IMR-90 (cell line): ENCODE measurements around the gene GALNT13. TPM values are rescaled to one million over a fixed set of nuclear protein-coding genes. Genes with fewer than 3 reads are reported as not detected.

Experiments
- ATAC-seq: fragments of 200-7000 bp; cut with Tn5 transposase; 2 replicates; pipeline ENCODE4 v1.9.1; 2020; ENCODE audit warnings: low read depth, mild to moderate bottlenecking, moderate library complexity
- BruUV-seq: library from RNA; stranded (reverse); fragments of 400-500 nt; replicated peaks from 2 replicates; lab custom pipeline; 2021; lab: Mats Ljungman, UMichigan
- CTCF ChIA-PET: fragments of 300-600 bp; formaldehyde crosslinking; extraction: SDS; loops from one replicate; lab custom pipeline; 2021; ENCODE audit warnings: antibody characterized with exemption; lab: Yijun Ruan, JAX
- POLR2A ChIA-PET: fragments of 300-600 bp; sonication (Branson Sonifier 250); formaldehyde crosslinking; loops from one replicate; lab custom pipeline; 2022; ENCODE audit warnings: antibody characterized with exemption; ENCODE audit not compliant: unreplicated experiment; lab: Charles Lee
- DNase-seq: peaks from one replicate; pipeline ENCODE4 v3.0.0; 2013
- H2AFZ ChIP-seq: replicated peaks from 2 replicates; pipeline ENCODE3; 2013; ENCODE audit warnings: low read length, mild to moderate bottlenecking; ENCODE audit not compliant: poor library complexity
- H2AK5ac ChIP-seq: 2 replicates; pipeline ENCODE4 v1.6.1; 2013; ENCODE audit warnings: low read depth, low read length, inconsistent platforms
- H2AK9ac ChIP-seq: replicated peaks from 2 replicates; pipeline ENCODE3; 2013; ENCODE audit warnings: mild to moderate bottlenecking, low read depth, low read length, moderate library complexity; ENCODE audit not compliant: poor library complexity
- H2BK120ac ChIP-seq: 2 replicates; pipeline ENCODE4 v1.6.1; 2013; ENCODE audit warnings: low read depth, low read length, inconsistent platforms
- H2BK15ac ChIP-seq: 3 replicates; pipeline ENCODE4 v1.6.1; 2013; ENCODE audit warnings: low read depth, low read length, inconsistent platforms
- H2BK20ac ChIP-seq: 2 replicates; pipeline ENCODE4 v1.6.1; 2013; ENCODE audit warnings: low read depth, mild to moderate bottlenecking, inconsistent platforms, low read length, moderate library complexity
- H2BK5ac ChIP-seq: 2 replicates; pipeline ENCODE4 v1.6.1; 2013; ENCODE audit warnings: mild to moderate bottlenecking, low read depth, low read length, inconsistent platforms; ENCODE audit not compliant: poor library complexity, severe bottlenecking
- H3K14ac ChIP-seq: replicated peaks from 2 replicates; pipeline ENCODE4 v1.6.1; 2013; ENCODE audit warnings: low read depth, low read length, inconsistent platforms
- H3K18ac ChIP-seq: 2 replicates; pipeline ENCODE4 v1.6.1; 2013; ENCODE audit warnings: low read depth, low read length, control low read depth
- H3K23ac ChIP-seq: 2 replicates; pipeline ENCODE4 v1.6.1; 2013; ENCODE audit warnings: low read depth, low read length, inconsistent platforms
- H3K27ac ChIP-seq: 2 replicates; pipeline ENCODE4 v1.5.1; 2013; ENCODE audit warnings: mild to moderate bottlenecking, control low read depth, low read length; ENCODE audit not compliant: insufficient read depth
- H3K27me3 ChIP-seq: 2 replicates; pipeline ENCODE4 v1.6.1; 2013; ENCODE audit warnings: low read length; ENCODE audit not compliant: control insufficient read depth, insufficient read depth
- H3K36me3 ChIP-seq: 2 replicates; pipeline ENCODE4 v1.6.1; 2013; ENCODE audit warnings: low read length, mixed read lengths; ENCODE audit not compliant: control insufficient read depth, insufficient read depth
- H3K4ac ChIP-seq: 2 replicates; pipeline ENCODE4 v1.6.1; 2013; ENCODE audit warnings: low read depth, low read length, inconsistent platforms
- H3K4me1 ChIP-seq: 2 replicates; pipeline ENCODE4 v1.6.1; 2013; ENCODE audit warnings: low read length, mixed read lengths; ENCODE audit not compliant: control insufficient read depth, insufficient read depth
- H3K4me2 ChIP-seq: 2 replicates; pipeline ENCODE4 v1.6.1; 2013; ENCODE audit warnings: low read depth, mild to moderate bottlenecking, control low read depth, low read length, moderate library complexity
- H3K4me3 ChIP-seq: 2 replicates; pipeline ENCODE4 v1.5.1; 2013; ENCODE audit warnings: low read depth, mild to moderate bottlenecking, control low read depth, low read length, moderate library complexity; ENCODE audit not compliant: insufficient read depth
- H3K56ac ChIP-seq: 2 replicates; pipeline ENCODE4 v1.6.1; 2013; ENCODE audit warnings: low read length, inconsistent platforms; ENCODE audit not compliant: insufficient read depth; ENCODE audit errors: extremely low read depth
- H3K79me1 ChIP-seq, 2 experiments: 2 replicates each; pipeline ENCODE4 v1.6.1; 2013; ENCODE audit warnings: low read length in 2 of 2, inconsistent platforms in 1 of 2, low read depth in 1 of 2
- H3K9ac ChIP-seq: 2 replicates; pipeline ENCODE4 v1.6.1; 2013; ENCODE audit warnings: low read depth, low read length, control low read depth
- H3K9me1 ChIP-seq: 2 replicates; pipeline ENCODE4 v1.6.1; 2013; ENCODE audit warnings: low read length, inconsistent platforms; ENCODE audit not compliant: insufficient read depth
- H3K9me3 ChIP-seq: 2 replicates; pipeline ENCODE4 v1.6.1; 2013; ENCODE audit warnings: low read length; ENCODE audit not compliant: control insufficient read depth, insufficient read depth
- H4K20me1 ChIP-seq: 2 replicates; pipeline ENCODE4 v1.6.1; 2013; ENCODE audit warnings: low read length, inconsistent platforms; ENCODE audit not compliant: insufficient read depth
- H4K5ac ChIP-seq: 2 replicates; pipeline ENCODE4 v1.6.1; 2013; ENCODE audit warnings: mild to moderate bottlenecking, low read depth, low read length, control low read depth
- H4K8ac ChIP-seq, 2 experiments: 2 replicates each; pipeline ENCODE4 v1.6.1; 2013; ENCODE audit warnings: low read depth in 2 of 2, low read length in 2 of 2, control low read depth in 1 of 2, inconsistent platforms in 1 of 2
- H4K91ac ChIP-seq: 2 replicates; pipeline ENCODE4 v1.6.1; 2013; ENCODE audit warnings: low read depth, low read length, inconsistent platforms; ENCODE audit not compliant: insufficient read depth
- BHLHE40 ChIP-seq: fragments of 150-350 bp; IDR thresholded peaks from 2 replicates; pipeline ENCODE4 v1.6.1; 2016; ENCODE audit warnings: mild to moderate bottlenecking, low read depth, low read length
- CHD1 ChIP-seq: IDR thresholded peaks from 2 replicates; pipeline ENCODE4 v1.6.1; 2012; ENCODE audit warnings: low read depth, low read length, improper control_type of control experiment
- FOS ChIP-seq: fragments of 150-350 bp; IDR thresholded peaks from 2 replicates; pipeline ENCODE4 v1.6.1; 2016; ENCODE audit warnings: low read depth, low read length
- MAFK ChIP-seq: IDR thresholded peaks from 2 replicates; pipeline ENCODE4 v1.6.1; 2012; ENCODE audit warnings: low read depth, low read length, improper control_type of control experiment
- MAZ ChIP-seq: IDR thresholded peaks from 2 replicates; pipeline ENCODE4 v1.6.1; 2012; ENCODE audit warnings: low read depth, mild to moderate bottlenecking, low read length, improper control_type of control experiment, moderate library complexity, borderline replicate concordance
- MXI1 ChIP-seq: IDR thresholded peaks from 2 replicates; pipeline ENCODE4 v1.6.1; 2012; ENCODE audit warnings: low read depth, mild to moderate bottlenecking, low read length, moderate library complexity, borderline replicate concordance
- NFE2L2 ChIP-seq: fragments of 150-350 bp; IDR thresholded peaks from 2 replicates; pipeline ENCODE4 v1.6.1; 2016; ENCODE audit warnings: low read depth, mild to moderate bottlenecking, low read length
- POLR2A ChIP-seq: IDR thresholded peaks from 2 replicates; pipeline ENCODE4 v1.6.1; 2012; ENCODE audit warnings: mild to moderate bottlenecking, low read depth, low read length
- RCOR1 ChIP-seq: IDR thresholded peaks from 2 replicates; pipeline ENCODE4 v1.6.1; 2012; ENCODE audit warnings: mild to moderate bottlenecking, low read length, improper control_type of control experiment; ENCODE audit not compliant: insufficient replicate concordance
- SMC3 ChIP-seq: fragments of 150-350 bp; IDR thresholded peaks from 2 replicates; pipeline ENCODE4 v1.6.1; 2016; ENCODE audit warnings: low read depth, mild to moderate bottlenecking, antibody characterized with exemption, low read length, moderate library complexity
- WGBS, 2 experiments: methylation state at CpG; one replicate each; pipeline versions ENCODE4 v1.1.5 to v1.1.7; 2013; ENCODE audit warnings: missing lambda C conversion rate in 2 of 2; ENCODE audit not compliant: insufficient read length in 1 of 2; ENCODE audit errors: extremely low coverage in 2 of 2; 5-methylcytosine and 5-hydroxymethylcytosine counted together
- dilution Hi-C: fragments of 300-500 bp; cut with HindIII; formaldehyde crosslinking; loops from one replicate; pipeline ENCODE4 v1.14.3; 2018; ENCODE audit warnings: low sequenced_read_pairs; ENCODE audit not compliant: unreplicated experiment
- in situ Hi-C: fragments of 300-500 bp; cut with MboI; formaldehyde crosslinking; loops from 3 replicates; pipeline ENCODE4 v1.14.3; 2019; ENCODE audit warnings: low sequenced_read_pairs, inconsistent platforms, mixed read lengths
- intact Hi-C: fragments of 100-400 bp; cut with micrococcal nuclease; formaldehyde crosslinking; loops from 2 replicates; pipeline ENCODE4 v1.10.0; 2022
- polyA plus RNA-seq, 3 experiments: library from polyadenylated mRNA; depleted of rRNA; stranded (reverse); fragments of >200 nt; gene quantifications; 2 replicates each; pipeline ENCODE4 v1.2.3, GENCODE V29; 2012; ENCODE audit warnings: low replicate concordance in 1 of 3
- total RNA-seq: library from RNA; depleted of rRNA; stranded (reverse); fragments of >200 nt; gene quantifications from 2 replicates; pipeline ENCODE4 v1.2.3, GENCODE V29; 2012
- TF ChIP-seq, protein P1 (sequence below): conservative IDR thresholded peaks from 2 replicates; pipeline ENCODE4 v1.5.1; 2012; ENCODE audit warnings: mild to moderate bottlenecking, low read depth, low read length, improper control_type of control experiment
- TF ChIP-seq, protein P2 (sequence below): fragments of 150-350 bp; IDR thresholded peaks from 2 replicates; pipeline ENCODE4 v1.6.1; 2017; ENCODE audit warnings: mild to moderate bottlenecking, antibody characterized with exemption, low read length, low read depth

Gene GALNT13
- total and polyA plus RNA-seq, 2 of the 4 experiments (the other 2 are of a cell fraction): 0.03 TPM; not detected in 1

DNA sequence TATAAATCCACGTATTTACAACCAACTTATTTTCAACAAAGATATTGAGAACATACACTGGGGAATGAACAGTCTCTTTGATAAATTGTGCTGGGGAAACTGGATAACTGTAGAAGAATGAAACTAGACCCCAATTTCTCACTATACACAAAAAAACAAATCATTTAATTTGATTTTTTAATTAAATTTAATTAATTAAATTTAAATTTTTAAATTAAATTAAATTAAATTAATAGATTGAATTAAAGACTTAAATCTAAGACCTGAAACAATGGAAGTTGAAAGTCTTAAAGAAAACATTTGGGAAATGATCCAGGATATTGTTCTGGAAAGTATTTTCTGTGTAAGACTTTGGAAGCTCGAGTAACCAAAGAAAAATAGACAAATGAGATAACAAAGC is 301.4 kb downstream of the GALNT13 start:
- intact Hi-C loops: no loop called here
- Histone ChIP-seq H3K27me3 (no peaks in the 10 kb centered on the region), H3K9me3 (peaks cover 6% of the 10 kb centered on the region), H3K79me1 (no peaks in the 10 kb centered on the region), H3K9ac (no peak overlapping the region), H4K5ac (no peak overlapping the region), H3K4ac (no peak overlapping the region), H2BK15ac (no peak overlapping the region), H3K4me3 (no peak overlapping the region), H3K27ac (no peak overlapping the region), H3K18ac (no peak overlapping the region), H3K36me3 (no peaks in the 10 kb centered on the region), H2BK20ac (no peak overlapping the region), H2BK5ac (no peak overlapping the region), H4K91ac (no peak overlapping the region), H3K23ac (no peak overlapping the region), H2BK120ac (no peak overlapping the region), H3K9me1 (no peaks in the 10 kb centered on the region), H2AK9ac (no peak overlapping the region), H3K56ac (no peak overlapping the region), H2AK5ac (no peak overlapping the region), H3K14ac (no peak overlapping the region), H4K20me1 (no peaks in the 10 kb centered on the region), H2AFZ (no peak overlapping the region), H3K4me1 (no peaks in the 10 kb centered on the region), H3K4me2 (no peak overlapping the region), H4K8ac (no peak overlapping the region)
- BruUV-seq: no TSS peak
- CTCF ChIA-PET: no interaction called here
- DNase-seq (no peak), ATAC-seq (no peak)
- whole genome bisulfite sequencing, 2 experiments: no CpG with 5 or more reads among the region's 2 CpGs
- in situ Hi-C loops: no loop called here
- POLR2A ChIA-PET: no interaction called here
- dilution Hi-C loops: no loop called here
- TF ChIP-seq SMC3: no peak
- TF ChIP-seq MAFK: no peak
- TF ChIP-seq, protein P1, sequence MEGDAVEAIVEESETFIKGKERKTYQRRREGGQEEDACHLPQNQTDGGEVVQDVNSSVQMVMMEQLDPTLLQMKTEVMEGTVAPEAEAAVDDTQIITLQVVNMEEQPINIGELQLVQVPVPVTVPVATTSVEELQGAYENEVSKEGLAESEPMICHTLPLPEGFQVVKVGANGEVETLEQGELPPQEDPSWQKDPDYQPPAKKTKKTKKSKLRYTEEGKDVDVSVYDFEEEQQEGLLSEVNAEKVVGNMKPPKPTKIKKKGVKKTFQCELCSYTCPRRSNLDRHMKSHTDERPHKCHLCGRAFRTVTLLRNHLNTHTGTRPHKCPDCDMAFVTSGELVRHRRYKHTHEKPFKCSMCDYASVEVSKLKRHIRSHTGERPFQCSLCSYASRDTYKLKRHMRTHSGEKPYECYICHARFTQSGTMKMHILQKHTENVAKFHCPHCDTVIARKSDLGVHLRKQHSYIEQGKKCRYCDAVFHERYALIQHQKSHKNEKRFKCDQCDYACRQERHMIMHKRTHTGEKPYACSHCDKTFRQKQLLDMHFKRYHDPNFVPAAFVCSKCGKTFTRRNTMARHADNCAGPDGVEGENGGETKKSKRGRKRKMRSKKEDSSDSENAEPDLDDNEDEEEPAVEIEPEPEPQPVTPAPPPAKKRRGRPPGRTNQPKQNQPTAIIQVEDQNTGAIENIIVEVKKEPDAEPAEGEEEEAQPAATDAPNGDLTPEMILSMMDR: no peak
- no peak for TF ChIP-seq FOS
- TF ChIP-seq BHLHE40: no peak
- no peak for TF ChIP-seq MXI1
- TF ChIP-seq, protein P2, sequence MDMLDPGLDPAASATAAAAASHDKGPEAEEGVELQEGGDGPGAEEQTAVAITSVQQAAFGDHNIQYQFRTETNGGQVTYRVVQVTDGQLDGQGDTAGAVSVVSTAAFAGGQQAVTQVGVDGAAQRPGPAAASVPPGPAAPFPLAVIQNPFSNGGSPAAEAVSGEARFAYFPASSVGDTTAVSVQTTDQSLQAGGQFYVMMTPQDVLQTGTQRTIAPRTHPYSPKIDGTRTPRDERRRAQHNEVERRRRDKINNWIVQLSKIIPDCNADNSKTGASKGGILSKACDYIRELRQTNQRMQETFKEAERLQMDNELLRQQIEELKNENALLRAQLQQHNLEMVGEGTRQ: no peak
- TF ChIP-seq RCOR1: no peak
- TF ChIP-seq CHD1: no peak
- TF ChIP-seq MAZ: no peak
- no peak for TF ChIP-seq POLR2A
- no peak for TF ChIP-seq NFE2L2
